Neuron (in vitro differentiated cells): Measurements from ENCODE around the gene RGPD5.
"Not testable (repeated sequence)": the region's sequence is repeated elsewhere in the genome, so short reads cannot be mapped to it uniquely, and the experiment has no call there.

Experiments
- H2AFZ ChIP-seq: one replicate; pipeline ENCODE4 v1.6.1; 2013; ENCODE audit warnings: low read depth, mild to moderate bottlenecking, inconsistent platforms, low read length, moderate library complexity
- H3K27me3 ChIP-seq: one replicate; pipeline ENCODE4 v1.6.1; 2013; ENCODE audit warnings: low read length; ENCODE audit not compliant: insufficient read depth
- H3K36me3 ChIP-seq: one replicate; pipeline ENCODE4 v1.6.1; 2013; ENCODE audit warnings: low read length; ENCODE audit not compliant: insufficient read depth
- H3K4me1 ChIP-seq: one replicate; pipeline ENCODE4 v1.6.1; 2013; ENCODE audit warnings: low read length; ENCODE audit not compliant: insufficient read depth
- H3K4me3 ChIP-seq: 2 replicates; pipeline ENCODE4 v1.5.1; 2013; ENCODE audit warnings: mild to moderate bottlenecking, low read length, moderate library complexity
- H3K9me3 ChIP-seq: one replicate; pipeline ENCODE4 v1.6.1; 2013; ENCODE audit warnings: low read length

The RGPD5 gene

DNA sequence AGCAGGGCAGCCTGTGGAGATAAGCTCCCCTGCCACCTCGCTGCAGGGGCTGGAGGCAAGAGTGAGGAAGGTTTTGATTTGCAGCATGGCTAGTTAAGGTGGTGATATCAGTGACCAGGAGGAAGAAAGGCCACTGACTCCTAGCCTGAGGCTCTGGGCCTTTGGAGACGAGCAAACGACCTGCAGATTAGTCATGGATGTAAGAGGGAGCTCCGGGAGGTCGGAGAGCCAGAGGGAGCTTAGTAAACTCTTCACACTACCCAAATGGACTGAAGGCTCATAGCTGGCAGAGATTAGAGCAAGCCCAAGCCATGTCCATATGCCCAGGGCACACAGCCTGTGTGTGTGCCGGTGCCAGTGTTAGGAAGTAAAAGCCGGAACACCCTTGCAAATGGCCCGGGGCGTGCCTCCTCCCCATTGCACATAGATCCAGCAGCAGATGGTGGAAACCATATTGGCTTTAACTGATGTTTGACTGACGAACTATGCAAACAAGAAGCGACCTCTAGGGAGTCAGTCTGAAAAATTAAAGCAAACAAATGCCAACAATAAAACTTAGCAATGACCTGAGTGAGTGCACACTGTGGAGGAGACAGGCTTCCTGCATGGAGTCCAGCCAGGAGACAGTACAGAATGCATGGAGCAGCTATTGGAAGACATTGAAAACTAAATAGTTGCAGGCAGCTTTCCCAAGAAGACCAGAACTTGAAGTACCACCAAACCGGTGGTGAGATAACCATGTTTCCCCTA, 2.4 kb upstream of the RGPD5 start:
- H3K4me1 ChIP-seq, H2AFZ ChIP-seq, H3K9me3 ChIP-seq, H3K27me3 ChIP-seq, H3K36me3 ChIP-seq, H3K4me3 ChIP-seq: not testable (repeated sequence)

DNA sequence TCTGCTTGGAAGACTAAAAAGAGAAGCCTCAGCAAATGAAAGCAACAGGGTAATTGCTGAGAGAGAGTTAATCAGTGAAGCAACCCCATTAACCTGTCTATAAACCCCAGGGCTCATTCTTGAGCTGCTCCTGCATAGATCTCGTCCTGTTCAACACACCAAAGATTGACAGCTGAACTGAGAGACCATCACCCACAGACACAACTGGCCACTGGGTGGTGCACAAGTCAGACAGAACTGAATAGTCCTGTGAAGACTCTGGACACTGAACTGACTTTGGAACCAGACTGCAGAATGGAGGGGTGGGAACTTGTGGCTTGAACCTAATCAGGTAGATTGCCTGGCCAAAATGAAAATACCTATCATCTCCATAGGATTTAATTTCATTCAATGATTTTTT, 1.4 kb upstream of the RGPD5 start:
- not testable (repeated sequence) for H2AFZ ChIP-seq, H3K9me3 ChIP-seq, H3K27me3 ChIP-seq, H3K4me1 ChIP-seq, H3K4me3 ChIP-seq, H3K36me3 ChIP-seq

DNA sequence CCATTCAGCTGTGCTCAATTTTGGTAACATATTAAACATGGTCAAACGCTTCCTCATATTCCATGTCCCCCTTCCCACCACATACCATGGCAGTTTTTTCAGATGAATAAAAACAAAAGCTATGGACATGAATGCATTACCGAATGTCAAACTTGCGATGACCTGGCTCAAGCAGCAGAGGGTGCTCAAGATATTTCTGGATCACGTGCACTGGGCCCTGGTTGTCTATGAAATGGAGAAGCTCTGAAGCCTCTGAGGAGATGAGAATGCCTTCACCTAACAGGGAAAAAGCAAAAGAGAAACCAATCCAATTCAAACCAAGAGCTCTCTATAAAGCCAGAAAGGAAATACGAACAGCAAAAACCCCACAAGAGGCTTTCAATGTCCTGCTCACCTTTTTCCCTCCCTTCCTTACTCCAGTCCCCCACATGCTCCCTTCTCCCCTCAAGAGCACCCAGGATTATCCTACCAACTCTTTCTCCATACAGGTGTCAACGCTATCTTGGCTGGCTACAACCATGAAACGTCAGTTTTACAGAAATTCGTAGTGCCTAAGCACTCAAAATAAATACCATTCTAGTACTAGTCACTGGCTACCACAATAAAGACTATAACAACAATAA, 77.1 kb downstream of the RGPD5 start:
- not testable (repeated sequence) for H3K27me3 ChIP-seq, H3K4me1 ChIP-seq, H2AFZ ChIP-seq, H3K36me3 ChIP-seq, H3K4me3 ChIP-seq, H3K9me3 ChIP-seq

DNA sequence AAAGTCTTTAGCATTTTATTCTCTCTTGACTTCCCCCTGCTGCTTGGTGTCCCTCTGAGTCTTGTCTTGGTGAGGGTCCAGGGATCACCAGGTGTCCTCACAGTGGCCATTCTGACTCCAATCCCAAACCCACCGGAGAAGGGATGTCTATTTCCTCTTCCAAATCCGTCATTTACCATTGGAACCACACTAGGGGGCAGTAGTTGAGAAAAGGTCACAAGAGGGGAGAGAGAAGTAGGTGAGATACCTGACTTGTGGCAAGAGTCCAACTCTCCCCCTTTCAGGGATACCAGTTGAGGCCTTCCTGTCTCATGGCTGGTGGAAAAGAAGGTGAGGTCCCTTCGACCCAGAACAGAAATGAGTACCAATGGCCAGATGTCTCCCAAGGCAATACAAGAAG, 82.5 kb downstream of the RGPD5 start:
- not testable (repeated sequence) for H3K4me3 ChIP-seq, H3K36me3 ChIP-seq, H3K27me3 ChIP-seq, H2AFZ ChIP-seq, H3K4me1 ChIP-seq, H3K9me3 ChIP-seq

DNA sequence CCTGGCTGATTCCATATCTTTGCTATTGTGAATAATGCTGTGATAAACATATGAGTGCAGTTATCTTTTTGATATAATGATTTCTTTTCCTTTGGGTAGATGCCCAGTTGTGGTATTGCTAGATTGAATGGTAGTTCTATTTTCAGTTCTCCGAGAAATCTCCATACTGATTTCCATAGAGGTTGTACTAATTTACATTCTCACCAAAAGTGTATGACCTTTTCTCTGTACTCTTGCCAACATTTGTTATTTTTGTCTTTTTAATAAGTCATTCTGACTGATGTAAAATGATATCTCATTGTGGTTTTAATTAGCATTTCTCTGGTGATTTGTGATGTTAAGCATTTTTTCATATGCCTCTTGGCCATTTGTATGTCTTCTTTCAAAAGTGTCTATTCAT, 88.0 kb downstream of the RGPD5 start:
- H3K4me1 ChIP-seq, H3K36me3 ChIP-seq, H3K27me3 ChIP-seq, H3K4me3 ChIP-seq, H3K9me3 ChIP-seq, H2AFZ ChIP-seq: not testable (repeated sequence)

DNA sequence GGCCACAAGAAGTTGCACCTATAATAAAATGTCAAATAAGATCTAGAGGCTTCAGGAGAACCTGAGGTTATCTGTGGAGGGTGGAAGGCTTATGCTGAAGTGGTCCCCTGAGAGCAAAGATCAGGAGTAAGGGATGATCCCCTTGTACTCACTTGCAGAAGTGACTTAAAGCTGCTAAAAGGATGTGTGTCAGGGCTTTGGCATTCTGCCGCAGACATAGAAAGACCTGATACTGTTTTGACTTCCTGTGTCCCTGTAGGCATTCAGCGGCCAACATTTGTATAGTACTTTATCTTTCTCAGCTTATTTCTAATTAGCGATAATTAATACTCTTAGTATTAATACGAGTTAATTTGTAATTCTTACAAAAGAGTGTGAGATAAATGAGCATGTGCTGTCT, 94.3 kb downstream of the RGPD5 start:
- H2AFZ ChIP-seq, H3K36me3 ChIP-seq, H3K4me1 ChIP-seq, H3K4me3 ChIP-seq, H3K9me3 ChIP-seq, H3K27me3 ChIP-seq: not testable (repeated sequence)

DNA sequence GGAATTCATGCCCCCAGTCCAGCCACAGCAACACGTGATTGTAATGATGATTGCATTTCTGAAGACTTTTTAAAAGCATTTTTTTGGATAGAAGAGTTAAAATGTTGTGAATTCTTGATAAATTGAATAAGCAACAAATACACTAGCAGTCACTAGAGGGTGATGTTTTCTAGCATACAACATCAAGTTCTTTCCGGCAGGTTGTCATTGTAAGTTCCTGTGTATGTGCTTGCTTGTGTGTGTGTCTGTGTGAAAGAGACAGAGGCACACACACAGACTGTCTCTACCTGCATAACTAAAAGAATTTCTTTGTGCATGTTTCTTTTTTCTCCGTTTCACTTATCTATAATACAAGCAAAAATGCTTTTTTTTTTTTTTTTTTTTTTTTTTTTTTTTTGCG, 95.8 kb downstream of the RGPD5 start:
- not testable (repeated sequence) for H3K4me1 ChIP-seq, H3K27me3 ChIP-seq, H2AFZ ChIP-seq, H3K9me3 ChIP-seq, H3K36me3 ChIP-seq, H3K4me3 ChIP-seq

DNA sequence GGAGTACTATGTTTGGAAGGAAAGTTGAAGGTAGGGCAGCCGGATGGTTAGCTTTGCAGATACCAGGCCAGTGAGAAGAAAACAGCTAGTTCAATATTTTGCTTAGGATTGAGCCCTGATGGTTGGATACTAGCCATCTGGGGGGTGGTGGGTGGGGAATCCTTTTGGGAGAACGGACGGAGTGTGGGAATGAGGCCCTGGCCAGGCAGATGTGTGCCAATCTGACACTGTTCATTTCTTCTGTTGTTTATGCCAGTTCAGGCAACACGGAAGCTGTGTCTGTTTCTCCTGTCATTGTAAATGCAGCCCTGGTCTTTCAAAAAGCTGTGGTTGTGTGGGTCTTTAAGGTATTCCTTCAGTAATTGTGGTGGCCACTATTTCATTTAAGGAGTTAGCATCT, 96.9 kb downstream of the RGPD5 start:
- not testable (repeated sequence) for H3K4me3 ChIP-seq, H3K9me3 ChIP-seq, H3K4me1 ChIP-seq, H2AFZ ChIP-seq, H3K27me3 ChIP-seq, H3K36me3 ChIP-seq

DNA sequence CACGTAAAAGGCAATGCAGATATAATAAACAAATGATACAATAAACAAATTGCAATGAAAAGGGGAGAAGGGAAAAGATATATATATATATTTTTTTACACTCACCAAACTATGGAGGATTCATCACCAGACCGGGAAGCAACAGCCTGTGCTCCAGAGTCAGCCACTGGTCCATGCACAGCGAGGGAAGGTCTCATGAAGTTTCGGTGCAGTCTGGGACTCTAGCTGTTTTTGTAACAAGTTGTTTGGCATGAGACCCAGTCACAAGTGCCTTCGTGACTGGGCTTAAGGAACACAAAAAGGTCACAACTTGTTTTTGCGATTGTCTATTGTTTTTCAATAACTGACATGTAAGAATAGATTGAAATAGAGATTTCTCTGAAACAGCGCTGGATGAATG, 99.6 kb downstream of the RGPD5 start:
- not testable (repeated sequence) for H3K27me3 ChIP-seq

DNA sequence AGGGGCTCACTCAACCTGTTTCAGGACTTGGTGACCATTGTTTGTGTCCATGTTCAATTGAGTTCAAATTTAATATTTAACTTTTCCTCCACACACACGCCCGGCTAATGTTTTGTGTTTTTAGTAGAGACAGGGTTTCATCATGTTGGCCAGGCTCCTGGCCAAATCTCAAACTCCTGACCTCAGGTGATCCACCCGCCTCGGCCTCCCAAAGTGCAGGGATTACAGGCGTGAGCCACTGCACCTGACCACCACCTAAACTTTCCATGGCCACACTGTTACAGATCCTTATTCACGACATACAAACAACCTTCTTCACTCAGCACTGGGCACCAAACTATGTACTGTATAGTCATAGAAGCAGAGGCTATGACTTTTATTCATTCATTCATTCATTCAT, 100.0 kb downstream of the RGPD5 start:
- H3K4me3 ChIP-seq, H3K9me3 ChIP-seq, H2AFZ ChIP-seq, H3K27me3 ChIP-seq, H3K4me1 ChIP-seq, H3K36me3 ChIP-seq: not testable (repeated sequence)

More for the DNA sequence above, 99.6 kb downstream of the RGPD5 start:
- not testable (repeated sequence) for H3K4me3 ChIP-seq, H3K4me1 ChIP-seq, H3K9me3 ChIP-seq, H3K36me3 ChIP-seq, H2AFZ ChIP-seq

DNA sequence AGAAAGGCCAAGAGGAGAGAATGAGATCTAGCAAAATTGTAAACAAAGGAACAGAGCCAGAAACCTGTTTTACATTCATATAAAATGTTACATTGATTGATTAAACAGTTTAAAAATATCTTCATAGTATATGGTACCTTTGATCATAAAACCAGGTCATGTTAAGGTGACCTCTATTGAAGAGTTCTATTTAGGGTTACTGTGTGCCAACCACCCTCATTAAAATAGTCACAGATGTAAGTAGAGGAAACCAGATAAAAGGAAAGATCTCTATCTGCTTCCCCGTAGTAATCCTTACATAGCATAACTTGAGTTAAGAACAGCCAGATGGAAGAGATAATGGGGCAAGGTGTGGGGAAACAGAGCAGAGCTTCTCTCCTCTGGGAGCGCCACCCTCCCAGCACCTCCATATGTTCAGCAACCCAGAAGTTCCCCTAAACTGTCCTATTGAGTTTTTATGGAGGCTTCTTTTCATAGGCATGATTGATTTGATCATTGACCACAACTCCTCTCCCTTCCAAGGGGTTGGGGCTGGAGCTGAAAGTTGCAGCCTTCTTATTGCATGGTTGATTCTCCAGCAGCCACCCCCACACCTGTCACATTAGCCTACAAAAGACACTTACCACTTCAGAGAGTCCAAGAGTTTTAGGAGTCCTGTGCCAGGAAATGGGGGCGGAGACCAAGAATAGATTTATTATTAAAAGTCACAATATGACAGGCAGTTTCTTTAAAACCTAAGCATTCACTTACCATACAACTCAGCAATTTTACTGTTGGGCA, 101.2 kb downstream of the RGPD5 start:
- H3K36me3 ChIP-seq, H3K4me3 ChIP-seq, H3K27me3 ChIP-seq, H3K9me3 ChIP-seq, H2AFZ ChIP-seq, H3K4me1 ChIP-seq: not testable (repeated sequence)

DNA sequence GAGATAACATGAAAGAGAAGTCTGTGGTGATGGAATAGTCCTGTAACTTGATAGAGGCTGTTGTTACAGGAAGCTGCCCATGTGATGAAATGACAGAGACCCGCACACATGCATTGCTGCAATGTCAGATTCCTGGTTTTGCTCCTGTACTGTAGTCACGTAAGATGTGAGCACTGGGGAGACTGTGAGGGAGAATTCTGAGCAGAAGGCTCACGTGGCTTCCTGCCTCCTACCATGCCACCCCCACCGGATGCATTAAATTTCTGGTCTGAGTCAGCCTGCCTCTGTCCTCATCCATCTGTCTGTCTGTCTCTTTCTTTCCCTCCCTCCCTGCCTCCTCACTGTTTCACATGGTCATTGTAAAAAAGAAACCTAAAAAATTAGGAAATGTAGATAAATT, 102.1 kb downstream of the RGPD5 start:
- not testable (repeated sequence) for H3K4me1 ChIP-seq, H2AFZ ChIP-seq, H3K9me3 ChIP-seq, H3K27me3 ChIP-seq, H3K4me3 ChIP-seq, H3K36me3 ChIP-seq

DNA sequence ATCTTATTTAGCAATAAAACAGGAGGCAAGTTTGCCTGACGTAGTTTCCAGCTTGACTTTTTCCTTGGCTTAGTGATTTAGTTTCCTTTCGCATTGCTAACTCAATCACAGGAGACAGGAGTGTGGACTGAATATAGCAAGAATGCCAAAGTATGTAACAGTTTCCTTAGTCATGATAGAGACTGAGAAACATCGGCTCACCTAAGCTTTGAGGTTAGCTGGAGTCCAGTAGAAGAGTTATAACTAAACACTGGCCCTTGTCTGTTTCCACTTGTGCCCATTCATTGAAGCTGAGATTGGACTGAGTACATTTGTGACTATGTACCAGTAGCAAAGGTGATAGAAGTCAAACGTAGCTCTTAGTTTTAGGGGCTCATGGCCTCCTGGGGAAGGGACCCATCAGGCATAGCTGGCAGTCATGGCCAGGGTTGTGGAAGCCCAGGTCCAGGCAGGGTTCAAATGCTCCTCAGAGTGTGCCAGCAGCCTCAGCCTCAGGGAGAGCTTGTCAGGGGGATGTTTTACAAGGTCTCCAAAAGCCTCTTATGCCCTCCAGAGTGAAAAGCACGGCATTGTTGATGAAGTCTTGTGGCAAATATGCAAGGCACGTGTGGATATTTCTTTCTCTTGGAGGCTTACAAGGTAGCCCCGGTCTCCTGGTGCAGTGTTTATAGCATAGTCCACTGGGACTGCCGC, 103.8 kb downstream of the RGPD5 start:
- H3K27me3 ChIP-seq, H3K4me1 ChIP-seq, H3K36me3 ChIP-seq, H2AFZ ChIP-seq, H3K4me3 ChIP-seq, H3K9me3 ChIP-seq: not testable (repeated sequence)
